Epithelial cell of esophagus (primary cell): ENCODE data around the gene DZANK1.
A peak's percentile ranks its signal among the peaks of the same experiment; 100 is the strongest.
"Not testable (repeated sequence)": the region's sequence is repeated elsewhere in the genome, so short reads cannot be mapped to it uniquely, and the experiment has no call there.

ENCODE experiments used
- DNase-seq: peaks from one replicate; pipeline ENCODE4 v3.0.0; 2010; ENCODE audit warnings: low read depth
- H3K4me3 ChIP-seq: 2 replicates; pipeline ENCODE4 v1.5.1; 2011; ENCODE audit warnings: mild to moderate bottlenecking, low read length, control low read depth
- TF ChIP-seq, protein P1 (sequence below): IDR thresholded peaks from 2 replicates; pipeline ENCODE4 v1.5.1; 2011; ENCODE audit warnings: low read depth, mild to moderate bottlenecking, low read length, control low read depth, inconsistent platforms; ENCODE audit not compliant: insufficient read depth; ENCODE audit errors: missing control alignments

The DZANK1 gene

DNA sequence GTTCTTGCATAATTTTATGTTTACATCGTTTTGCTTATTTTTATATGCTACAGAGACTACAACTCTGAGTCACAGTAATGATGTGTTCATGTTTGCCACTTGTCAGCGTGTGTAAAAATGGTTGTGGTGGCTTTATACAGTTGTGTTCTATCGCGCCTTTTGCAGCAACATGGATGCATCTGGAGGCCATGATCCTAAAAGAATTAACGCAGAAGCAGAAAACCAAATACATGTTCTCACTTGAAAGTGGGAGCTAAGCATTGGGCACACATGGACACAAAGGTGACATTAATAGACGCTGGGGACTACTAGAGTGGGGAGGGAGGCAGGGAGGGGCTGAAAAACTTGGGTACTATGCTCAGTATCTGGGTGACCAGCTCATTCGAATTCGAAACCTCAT lies 39.9 kb upstream of the DZANK1 start:
- TF ChIP-seq, protein P1, sequence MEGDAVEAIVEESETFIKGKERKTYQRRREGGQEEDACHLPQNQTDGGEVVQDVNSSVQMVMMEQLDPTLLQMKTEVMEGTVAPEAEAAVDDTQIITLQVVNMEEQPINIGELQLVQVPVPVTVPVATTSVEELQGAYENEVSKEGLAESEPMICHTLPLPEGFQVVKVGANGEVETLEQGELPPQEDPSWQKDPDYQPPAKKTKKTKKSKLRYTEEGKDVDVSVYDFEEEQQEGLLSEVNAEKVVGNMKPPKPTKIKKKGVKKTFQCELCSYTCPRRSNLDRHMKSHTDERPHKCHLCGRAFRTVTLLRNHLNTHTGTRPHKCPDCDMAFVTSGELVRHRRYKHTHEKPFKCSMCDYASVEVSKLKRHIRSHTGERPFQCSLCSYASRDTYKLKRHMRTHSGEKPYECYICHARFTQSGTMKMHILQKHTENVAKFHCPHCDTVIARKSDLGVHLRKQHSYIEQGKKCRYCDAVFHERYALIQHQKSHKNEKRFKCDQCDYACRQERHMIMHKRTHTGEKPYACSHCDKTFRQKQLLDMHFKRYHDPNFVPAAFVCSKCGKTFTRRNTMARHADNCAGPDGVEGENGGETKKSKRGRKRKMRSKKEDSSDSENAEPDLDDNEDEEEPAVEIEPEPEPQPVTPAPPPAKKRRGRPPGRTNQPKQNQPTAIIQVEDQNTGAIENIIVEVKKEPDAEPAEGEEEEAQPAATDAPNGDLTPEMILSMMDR, result no peak
- peak; percentile 29 for DNase-seq

DNA sequence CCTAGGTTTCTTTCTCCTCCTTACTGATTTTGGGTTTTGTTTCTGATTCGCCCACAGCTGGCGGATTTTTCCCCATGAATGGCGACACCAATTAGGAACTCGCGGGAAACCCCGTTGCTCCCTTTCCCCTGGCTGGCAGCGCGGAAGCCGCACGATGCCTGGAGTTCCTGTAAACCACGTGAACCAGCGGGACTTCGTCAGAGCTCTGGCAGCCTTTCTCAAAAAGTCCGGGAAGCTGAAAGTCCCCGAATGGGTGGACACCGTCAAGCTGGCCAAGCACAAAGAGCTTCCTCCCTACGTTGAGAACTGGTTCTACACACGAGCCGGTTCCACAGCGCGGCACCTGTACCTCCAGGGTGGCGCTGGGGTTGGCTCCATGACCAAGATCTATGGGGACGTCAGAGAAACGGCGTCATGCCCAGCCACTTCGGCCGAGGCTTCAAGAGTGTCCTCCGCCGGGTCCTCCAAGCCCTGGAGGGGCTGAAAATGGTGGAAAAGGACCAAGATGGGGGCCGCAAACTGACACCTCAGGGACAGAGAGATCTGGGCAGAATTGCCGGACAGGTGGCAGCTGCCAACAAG lies 37.7 kb upstream of the DZANK1 start:
- DNase-seq, result no peak
- no peak overlapping the region for H3K4me3 ChIP-seq
- TF ChIP-seq, protein P1, result no peak

More for the DNA sequence above, 39.9 kb upstream of the DZANK1 start:
- peak overlapping the region; percentile 66 for H3K4me3 ChIP-seq

DNA sequence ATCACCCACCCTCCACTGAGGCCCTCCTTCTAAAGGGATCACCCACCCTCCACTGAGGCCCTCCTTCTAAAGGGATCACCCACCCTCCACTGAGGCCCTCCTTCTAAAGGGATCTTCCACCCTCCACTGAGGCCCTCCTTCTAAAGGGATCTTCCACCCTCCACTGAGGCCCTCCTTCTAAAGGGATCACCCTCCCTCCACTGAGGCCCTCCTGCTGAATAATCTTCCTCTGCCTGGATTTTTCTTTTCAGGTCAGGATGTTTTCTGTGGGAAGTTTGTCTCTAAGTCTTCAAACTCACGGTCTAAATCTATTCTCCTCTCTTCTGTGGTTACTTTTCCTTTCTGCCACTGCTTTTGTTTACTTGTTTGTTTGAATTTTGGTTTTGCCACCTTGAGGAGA lies 34.8 kb upstream of the DZANK1 start:
- DNase-seq, H3K4me3 ChIP-seq: not testable (repeated sequence)

DNA sequence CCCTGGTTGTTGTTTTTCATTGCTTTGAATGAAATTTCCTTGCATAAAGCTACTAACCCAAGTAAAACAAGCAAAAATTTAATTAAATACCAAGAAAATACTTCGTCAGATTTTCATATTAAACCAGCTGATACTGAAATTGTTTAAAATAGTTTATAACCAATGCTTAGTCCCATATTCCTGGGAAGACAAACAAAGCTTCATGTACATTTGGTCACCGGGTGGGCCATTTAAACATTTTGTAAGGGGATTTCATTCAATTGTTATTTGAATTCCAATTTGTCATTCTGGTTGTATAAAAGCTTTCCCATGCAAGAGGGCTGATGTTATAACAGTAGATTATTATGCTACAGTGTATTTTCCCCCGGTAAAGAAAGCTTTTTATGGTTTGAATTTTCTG lies 30.8 kb upstream of the DZANK1 start:
- DNase-seq, result no peak
- TF ChIP-seq, protein P1, result no peak
- H3K4me3 ChIP-seq, result no peak overlapping the region

DNA sequence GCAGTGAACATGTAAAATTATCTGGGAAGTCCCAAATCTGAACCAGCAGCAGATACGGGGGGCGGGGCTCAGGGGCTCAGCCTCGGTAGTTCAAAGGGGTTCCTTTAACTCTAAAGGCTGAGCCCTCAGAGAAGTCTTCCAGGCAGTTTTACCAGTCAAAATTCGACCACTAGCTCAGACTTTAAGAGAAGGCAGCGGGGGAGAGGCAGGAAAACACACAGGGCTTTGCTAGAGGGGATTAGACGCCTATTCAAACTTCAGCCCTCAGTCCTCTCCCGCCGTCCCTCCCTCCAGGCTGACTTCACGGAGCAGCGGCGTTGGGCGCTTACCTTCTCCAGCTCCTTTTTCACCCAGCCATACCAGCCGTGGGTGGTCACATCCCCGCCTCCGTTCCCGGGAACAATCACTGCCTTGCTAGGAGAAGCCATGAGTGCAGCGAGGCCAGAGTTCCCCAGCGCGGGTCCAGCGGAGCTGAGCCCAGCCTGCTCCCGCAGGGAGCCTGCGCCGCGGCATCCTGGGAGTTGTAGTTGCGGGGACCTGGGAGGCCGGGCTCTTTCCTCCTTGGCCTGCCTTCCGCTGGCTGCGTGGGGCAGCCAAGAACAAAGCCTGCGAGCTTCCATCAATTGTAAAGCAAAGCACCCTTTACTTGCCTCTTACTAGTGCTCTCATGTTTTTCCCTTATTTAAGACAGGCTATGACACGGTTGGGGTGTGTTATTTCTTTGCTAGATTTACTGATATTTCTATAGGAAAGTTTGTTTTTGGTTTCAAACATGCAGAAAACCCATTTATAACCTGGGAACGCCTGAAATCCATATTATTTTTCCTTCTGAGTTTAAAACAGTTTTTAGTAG lies 30.1 kb upstream of the DZANK1 start, which contains the start of gene RBBP9:
TSS of gene RBBP9 (minus strand) at position 486 of the 853 bp plus-strand sequence. CDS start at position 428, 58 bp downstream.
- peak within 1 kb of the TSS; percentile 95 for H3K4me3 ChIP-seq
- TF ChIP-seq, protein P1, result no peak

DNA sequence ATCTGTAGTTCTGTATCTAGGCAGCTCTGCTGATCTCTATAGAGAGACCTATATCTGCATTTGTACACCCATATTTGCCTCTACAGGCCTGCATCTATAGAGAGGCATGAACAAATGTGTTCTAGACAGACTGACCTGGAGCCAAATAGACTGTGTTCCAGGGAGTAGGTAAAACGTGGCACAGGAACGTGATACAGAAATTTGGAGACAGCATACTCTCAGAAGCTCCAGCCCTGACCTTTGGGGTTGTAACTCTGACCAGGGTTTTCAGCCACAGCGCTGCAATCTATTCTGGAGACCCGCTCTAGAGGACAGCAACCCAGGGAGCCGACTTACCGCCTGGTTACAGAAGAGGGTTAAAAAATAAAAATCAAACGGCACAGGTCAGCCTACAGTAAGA lies 29.2 kb upstream of the DZANK1 start:
- peak; percentile 42 for DNase-seq
- TF ChIP-seq, protein P1, result no peak
- peak overlapping the region; percentile 95 for H3K4me3 ChIP-seq

More for the DNA sequence above, 30.1 kb upstream of the DZANK1 start, which contains the start of gene RBBP9:
- peak; percentile 85 for DNase-seq

DNA sequence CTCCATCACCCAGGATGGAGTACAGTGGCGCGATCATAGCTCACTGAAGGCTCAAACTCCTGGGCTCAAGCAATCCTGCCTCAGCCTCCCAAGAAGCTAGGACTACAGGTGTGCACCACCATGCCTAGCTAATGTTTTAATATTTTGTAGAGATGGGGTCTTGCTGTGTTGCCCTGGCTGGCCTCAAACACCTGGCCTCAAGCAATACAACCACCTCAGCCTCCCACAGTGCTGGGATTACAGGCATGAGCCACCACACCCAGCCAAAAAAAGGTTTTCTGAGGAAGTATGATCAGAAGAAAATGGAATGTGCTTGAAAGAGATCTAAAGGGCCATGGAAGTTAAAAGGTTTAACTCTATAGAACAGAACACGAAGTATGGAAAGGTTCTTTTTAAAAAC lies 21.5 kb upstream of the DZANK1 start:
- TF ChIP-seq, protein P1, result no peak
- no peak overlapping the region for H3K4me3 ChIP-seq
- DNase-seq, result no peak
